GM19240 (cell line): ENCODE measurements around the gene HOXB3.

Source experiments
- DNase-seq: peaks from one replicate; pipeline ENCODE4 v3.0.0; 2011; ENCODE audit warnings: low spot score; ENCODE audit not compliant: insufficient read length

HOXB3 gene

DNA sequence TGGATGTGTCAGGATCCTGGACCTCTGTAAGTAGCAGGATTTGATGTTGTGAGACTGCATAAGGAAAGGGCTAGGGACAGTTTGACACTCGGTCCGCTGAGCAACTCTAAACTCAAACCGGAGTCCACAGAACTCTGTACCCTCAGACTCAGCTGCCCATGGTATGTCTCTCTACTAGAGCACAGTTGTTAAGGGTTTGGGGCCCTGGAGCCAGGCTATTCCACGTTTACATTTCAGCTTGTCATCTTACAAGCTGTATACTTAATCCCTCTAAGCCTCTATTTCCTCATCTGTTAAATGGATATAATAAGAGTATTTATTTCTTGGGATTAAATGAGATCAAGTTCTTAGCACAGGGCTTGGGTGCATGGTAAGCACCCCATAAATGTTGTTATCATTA, 87.1 kb downstream of the HOXB3 start:
- DNase-seq: no peak

DNA sequence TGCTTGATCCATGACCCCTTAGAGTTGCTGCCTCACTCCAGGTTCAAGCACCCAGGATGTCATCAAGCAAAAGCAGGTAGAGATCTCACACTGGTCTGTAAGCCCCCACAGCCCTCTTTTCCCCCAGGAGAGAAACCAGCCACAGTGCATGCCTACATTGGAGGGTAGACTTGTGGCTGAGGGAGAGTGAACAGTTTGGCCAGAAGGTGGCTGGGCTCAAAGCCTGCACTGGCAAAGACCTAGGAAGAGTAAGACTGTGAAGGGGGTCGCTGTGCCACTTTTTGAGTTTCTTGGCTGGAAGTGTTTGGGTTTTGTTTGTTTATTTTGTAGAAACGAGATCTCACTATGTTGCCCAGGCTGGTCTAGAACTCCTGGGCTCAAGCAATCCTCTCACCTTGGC, 87.7 kb downstream of the HOXB3 start:
- no peak for DNase-seq

DNA sequence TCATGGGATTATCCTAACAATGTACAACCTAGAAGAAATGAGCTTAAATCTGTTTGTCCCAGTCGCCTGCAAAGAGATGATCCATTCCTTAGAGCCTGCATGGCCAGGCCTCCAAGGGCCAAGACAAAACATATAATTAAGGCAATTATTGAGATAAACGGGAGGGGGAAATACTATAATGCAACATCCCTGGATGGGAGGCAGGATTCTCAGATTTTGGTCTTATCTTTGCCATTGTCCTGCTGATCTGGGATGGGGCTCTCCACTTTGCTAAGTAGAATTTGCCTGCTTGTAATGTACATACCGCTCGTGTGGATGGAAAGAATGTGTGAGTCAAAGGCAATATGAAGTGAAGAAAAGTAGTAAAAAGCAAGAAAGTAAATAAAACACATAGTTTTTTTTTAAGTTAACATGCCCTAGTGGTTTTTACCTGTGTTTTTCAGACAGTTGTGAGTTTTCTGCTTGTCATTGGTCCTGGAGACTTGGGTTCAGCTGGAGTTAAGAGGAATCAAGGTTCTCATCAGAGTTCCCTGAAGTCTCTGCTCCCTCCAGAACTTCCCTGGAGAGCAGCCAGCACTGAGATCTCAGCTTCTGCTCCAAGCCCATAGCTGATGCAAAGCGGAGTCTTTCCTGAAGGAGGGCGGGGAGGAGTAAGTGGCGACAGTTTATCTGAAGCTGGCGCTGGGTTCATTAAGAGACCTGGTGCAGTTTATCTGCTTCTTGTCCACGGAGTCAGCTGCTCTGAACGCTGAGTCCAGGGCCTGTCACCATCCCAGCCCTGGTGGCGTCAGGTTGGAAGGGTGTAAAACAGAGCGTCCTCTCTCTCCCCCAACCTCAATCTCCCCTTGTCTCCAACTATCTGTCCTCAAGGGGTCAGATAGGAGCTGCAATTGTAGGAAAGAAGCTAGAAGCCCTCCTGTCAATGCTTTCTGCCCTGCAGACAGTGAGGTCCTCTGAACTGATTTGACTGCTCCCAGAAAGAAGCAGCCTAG, 89.3 kb downstream of the HOXB3 start:
- DNase-seq: no peak

DNA sequence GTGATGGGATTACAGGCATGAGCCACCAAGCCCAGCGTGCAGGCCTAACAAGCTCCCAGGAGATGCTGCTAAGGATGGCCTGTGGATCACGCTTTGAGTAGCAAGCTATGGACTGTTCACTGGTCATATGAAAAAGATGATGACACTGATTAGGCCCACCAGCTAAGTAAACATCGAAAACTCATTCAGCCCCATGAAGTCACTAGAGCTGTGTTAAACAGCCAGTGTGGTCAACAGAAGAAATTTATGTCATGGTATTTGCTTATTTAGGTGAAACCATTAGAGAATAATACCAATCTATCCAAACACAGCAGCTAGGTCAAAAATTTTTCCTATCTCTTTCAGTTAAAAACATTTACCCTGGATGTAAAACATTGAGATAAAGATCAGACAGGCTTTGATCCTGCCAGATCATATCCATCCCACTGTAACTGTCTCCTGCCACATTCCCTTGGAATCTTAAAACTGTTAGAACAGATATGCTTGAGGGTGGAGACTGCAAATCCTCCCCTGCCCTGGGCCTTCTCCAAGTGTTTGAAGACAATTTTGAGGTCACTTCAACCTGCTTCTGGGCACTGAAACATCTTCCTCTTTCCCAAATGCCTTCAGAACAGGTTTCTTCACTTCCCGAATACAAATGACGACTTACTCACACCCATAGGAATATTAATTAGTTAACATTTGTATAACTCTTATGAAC, 90.2 kb downstream of the HOXB3 start:
- DNase-seq: no peak

DNA sequence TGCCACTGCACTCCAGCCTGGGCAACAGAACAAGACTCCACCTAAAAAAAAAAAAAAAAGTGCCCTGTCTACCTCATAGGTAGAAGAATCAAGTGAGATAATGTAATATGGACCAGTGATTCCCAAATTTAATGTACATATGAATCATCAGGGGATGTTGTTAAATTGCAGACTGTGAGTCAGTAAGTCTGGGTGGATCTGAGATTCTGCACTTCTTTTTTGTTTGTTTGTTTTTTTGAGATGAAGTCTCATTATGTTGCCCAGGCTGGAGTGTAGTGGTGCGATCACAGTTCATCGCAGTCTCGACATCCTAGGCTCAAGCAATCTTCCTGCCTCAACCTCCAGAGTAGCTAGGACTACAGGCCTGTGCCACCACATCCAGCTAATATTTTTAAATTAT, 90.8 kb downstream of the HOXB3 start:
- DNase-seq: no peak
